GM15510 (cell line): Measurements from ENCODE around the gene PDE9A.

Experiments
- POLR2A ChIP-seq: IDR thresholded peaks from 3 replicates; pipeline ENCODE4 v1.6.1; 2011; ENCODE audit warnings: borderline replicate concordance; ENCODE audit not compliant: insufficient read length; ENCODE audit errors: extremely low read depth

The PDE9A gene

DNA sequence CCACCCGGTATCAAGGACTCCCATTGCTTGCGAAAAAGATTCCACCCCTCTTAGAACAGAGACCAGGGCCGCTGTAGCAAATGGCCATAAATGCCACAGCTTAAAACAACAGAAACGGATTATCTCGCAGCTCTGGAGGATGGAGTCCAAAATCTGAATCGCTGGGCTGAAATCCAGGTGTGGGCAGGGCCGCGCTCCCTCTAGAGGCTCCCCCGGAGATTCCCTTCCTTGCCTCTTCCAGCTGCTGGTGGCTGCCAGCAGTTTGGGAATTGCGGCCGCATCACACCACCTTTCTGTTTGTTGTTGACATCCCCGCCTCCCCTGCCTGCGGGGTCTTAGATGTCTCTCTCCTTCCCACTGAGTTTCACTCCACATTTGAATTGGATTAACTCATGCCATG, 15.6 kb downstream of the PDE9A start:
- no peak for TF ChIP-seq POLR2A

DNA sequence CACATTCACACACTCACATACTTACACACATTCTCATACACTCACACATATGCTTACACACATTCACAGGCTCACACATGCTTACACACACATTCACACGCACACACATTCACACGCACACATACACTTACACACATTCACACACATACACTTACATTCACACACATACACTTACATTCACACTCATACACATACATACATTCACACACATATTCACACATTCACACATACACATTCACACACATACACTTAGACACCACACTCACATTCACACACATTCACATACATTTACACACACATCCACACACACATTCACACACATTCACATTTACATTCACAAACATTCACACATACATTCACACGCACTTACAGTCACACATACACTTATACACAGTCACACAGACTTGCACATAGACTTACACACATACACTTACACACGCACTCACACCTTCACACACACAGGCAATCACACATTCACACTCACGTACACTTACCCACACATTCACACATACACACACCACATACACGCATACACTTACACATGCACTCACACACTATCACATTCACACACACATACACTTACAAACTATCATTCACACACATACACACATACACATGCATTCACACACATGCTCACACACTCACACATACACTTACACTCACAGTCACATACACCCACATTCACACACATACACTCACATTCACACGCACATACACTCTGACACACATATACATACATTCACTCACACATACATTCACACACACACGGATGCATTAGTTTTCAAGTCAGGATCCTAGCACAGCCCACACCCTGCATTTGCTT, 16.8 kb downstream of the PDE9A start:
- no peak for TF ChIP-seq POLR2A

DNA sequence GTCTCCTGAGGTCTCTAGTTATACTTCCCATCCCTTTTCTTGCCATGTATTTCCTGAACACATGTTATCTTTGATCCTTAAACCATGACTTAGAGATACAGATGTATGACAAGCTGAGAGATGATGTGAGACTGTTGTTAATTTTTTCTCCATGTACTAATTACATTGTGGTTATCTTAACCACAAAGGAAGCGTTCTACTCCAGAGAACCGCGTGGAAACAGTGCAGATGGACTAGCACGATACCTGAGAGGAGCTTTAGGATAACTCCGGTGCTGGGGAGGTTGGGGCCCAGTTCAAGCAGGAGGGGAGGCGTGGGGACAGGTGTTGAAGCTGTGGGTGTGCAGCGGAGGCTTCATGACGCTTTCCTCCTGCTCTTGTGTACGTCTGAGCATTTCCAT, 17.5 kb downstream of the PDE9A start:
- TF ChIP-seq POLR2A = no peak

DNA sequence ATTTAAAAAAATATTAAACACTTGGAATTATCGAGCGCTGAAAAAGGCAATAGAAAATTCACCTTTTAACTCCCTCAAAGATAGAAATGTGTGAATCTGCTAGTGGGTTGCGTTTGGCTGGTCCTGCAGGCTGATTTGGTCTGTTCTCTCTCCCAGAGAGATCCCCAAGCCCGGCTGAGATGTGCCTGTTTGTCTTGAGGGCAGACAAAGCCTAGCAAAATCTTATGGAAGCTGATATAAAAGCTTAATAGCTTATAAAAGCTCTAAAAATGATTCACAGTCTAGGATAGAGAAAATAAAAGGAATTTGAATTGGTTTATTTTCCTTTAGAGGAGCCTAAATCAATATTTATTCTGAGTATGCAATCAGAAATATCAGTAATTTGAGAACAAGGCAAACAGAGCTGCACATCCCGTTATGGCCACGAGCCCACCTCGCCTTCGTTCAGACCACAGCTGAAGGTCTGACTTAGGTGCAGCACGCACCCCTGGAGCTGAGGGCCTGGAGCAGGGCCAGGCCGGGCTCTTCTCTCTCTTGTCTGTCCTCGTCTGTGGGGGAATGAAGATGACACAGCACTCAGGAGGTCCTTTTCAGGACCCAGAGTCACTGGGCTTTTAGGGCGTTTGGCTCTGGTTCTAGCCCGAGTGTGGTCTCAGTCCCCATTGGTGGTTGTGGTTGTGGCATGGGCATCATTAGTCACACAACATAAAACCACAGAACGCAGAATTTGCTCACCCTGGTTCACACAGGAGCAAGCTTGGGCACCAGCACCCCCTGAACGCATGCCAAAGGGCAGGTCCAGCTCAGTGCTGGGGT, 18.6 kb downstream of the PDE9A start:
- no peak for TF ChIP-seq POLR2A

DNA sequence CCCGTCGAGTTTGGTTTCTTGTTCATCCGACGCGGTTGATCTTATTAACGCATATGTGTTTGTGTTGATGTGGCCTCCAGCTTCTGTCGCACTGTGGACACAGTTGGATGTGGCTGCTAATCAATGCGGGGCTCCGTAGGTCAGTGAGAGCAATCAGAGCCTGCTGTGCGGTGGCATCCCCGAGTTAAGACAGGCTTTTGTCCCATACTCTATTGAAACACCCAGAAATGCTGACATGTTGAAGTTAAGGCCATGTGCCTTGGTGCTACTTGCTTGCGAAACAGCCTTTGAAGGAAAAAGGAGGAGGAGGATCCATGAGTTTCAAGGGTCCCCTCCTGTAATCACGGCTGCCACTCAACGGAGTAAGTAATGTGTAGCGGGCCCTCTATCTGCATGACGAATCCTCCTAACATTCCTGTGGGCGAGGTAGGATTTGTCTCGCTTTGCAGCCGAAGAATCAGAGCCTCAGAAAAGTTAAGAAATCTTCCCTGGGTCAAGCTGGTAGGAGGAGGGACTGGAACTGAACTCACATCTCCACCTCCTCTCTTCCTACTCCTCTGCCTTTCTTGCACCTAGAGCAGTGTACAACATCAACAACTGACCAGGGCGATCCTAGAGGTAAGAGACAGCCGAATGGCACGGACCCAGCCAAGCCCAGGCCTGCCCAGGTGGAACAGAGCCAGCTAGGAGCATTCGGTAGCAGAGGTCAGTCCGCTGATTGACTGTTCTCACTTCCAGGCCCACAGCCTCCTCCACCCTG, 19.5 kb downstream of the PDE9A start:
- TF ChIP-seq POLR2A = no peak

DNA sequence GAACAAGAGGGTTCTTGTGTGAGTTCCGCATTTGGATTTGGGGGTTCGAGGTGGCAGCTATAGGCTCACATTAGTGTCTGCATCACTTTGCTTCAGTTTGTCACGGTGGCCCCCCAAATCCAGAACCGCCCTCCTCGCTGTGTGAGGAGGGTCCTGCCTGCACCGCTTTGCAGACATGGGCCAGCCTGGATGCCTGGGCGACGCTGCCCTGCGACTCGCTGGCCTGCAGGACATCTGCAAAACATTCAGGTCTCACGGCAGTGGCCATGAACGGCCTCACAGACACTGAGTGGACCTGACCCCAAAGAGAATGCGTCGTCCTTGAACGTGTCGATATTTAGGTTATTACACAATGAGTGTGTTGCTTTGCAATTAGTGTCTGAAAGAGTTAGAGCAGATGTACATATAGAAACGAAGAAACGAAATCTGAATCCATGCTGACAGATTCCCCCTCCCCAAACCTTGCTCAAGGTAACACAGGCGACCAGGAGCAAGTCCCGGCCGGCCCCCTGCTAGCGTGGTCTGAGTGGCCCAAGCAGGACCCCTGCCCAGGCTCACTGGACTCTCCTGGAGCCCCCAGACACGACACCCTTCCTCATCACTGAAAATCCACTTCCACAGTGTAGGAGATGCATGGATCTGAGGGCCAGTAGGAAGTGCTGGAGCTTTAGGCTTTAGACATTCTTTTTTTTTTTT, 20.4 kb downstream of the PDE9A start:
- TF ChIP-seq POLR2A = no peak

DNA sequence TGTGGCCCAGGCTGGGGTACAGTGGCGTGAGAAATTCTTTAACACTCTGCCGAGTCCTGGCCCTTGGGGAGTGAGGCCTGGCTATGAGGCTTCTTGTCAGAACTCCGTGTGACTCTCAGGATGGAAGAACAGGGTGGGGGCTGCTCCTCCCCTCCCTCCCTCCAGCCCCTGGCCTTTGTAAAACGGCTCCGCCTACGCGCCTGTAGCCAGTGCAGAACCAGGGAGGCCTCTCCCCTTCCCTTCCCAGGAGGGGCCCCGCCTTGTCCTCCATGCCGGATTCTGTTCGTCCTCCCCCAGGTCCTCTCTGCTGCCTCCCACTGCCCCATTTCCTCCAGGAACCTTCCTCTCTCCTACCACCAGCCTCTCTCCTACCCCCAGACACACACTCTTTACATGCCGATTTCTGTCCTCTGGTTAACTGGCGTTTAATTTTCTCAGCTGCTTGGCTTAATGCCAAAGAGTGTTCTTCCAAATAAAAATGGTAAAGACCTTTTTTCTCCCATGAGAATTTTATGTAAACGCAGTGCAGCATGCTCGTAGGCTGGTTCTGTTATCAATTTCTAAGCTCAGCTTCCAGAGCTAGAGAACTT, 21.0 kb downstream of the PDE9A start:
- no peak for TF ChIP-seq POLR2A

DNA sequence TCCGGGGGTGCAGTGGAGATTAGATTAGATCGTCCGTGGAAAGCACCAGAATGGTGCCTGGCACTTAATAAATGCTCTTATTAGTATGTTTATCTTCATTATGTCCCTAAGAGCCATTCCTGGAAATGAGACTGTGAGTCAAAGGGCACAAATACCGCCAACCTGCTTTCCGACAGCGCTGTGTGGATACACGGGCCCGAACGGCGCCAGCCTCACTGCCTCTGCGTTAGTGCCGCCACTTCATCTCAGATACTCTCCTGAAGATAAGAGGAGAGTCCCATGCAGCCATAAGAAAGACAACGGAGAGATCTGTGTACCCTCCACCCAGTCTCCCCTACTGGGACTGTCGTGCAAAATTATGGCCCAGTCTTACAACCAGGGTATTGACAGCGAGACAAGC, 22.0 kb downstream of the PDE9A start:
- no peak for TF ChIP-seq POLR2A

DNA sequence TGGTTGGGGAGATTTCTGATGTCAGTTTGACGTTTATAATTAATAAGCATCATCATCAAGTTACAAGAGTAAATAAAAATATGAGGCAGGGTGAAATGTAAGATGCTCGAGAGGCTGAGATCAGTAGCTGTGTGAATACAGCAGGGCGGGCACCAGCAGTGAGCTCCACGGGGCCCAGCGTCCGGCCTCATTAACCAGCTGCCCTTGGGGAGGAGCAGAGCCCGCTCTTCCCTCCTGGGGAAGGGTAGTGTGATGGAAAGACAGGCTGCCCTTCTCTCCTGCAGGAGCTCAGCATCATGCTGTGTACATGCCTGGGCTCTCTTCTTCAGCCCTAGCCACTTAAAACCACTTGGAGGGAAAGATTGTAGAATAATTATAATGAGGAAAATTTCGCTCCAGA, 23.4 kb downstream of the PDE9A start:
- no peak for TF ChIP-seq POLR2A

DNA sequence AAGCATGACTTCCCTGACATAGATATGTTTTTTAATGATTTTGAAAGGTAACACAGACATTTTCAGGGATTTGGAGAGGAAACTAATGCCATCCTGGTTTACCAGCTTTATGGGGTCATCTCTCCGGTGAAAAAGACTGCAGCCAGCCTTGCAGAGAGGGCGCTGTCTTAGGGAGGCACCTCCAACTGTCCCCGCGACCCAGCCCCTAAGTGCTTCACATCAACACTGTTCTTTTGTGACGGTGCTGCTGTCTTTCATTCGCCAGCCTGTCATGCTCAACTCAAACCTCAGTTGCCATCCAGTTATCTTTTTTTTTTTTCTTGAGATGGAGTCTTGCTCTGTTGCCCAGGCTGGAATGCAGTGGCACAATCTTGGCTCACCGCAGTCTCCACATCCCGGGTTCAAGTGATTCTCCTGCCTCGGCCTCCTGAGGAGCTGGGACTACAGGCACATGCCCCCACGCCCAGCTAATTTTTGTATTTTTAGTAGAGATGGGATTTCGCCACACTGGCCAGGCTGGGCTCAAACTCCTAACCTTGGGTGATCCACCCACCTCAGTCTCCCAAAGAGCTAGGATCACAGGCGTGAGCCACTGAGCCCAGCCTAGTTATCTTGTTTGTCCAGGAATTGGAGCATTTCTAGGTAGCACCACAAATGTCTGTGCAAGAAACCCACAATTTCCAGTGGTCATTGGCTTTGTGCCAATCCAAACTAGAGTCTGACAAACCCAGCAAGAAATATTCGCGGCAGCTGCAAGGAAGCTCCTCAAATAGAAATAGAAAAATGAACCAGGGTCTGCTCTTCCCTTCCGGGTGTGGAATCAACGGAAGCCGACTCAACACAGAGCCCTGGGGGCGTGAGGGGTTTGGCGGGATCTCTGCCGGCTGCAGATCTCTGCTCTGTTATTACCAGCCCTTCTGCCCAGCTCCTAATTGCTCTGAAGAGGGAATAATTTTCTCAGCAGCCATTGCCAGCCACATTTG, 24.2 kb downstream of the PDE9A start:
- TF ChIP-seq POLR2A = no peak

DNA sequence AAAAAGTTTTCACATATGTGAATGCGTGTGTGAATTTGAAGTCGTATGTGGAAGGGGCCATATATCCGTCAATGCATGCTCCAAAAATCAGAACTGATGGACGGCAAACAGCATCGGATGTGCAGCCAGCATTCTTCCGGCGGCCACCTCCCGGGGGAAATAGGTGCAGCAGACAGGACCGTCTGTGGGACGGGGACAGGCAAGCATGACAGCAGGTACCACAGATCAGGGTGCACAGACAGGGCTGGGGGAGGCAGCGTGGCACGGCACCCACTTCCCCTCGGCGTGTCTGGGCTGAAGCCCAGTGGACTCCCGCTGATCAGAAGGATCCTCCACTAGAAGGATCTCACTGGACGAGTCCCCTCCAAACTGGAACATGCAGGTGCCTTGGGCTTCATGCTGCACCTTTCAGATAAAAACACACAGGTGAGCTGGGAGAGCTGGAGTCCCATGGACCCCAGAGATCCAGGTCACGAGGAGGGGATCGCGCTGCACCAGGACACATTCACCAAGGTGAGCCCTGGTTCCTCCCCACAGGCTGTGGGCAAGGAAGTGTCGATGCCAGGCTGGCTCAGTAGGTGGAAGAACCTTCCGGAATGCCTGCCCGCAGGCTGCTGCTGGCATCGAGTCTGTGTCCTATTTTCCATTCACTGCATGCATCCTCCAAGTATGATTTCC, 25.3 kb downstream of the PDE9A start:
- no peak for TF ChIP-seq POLR2A

DNA sequence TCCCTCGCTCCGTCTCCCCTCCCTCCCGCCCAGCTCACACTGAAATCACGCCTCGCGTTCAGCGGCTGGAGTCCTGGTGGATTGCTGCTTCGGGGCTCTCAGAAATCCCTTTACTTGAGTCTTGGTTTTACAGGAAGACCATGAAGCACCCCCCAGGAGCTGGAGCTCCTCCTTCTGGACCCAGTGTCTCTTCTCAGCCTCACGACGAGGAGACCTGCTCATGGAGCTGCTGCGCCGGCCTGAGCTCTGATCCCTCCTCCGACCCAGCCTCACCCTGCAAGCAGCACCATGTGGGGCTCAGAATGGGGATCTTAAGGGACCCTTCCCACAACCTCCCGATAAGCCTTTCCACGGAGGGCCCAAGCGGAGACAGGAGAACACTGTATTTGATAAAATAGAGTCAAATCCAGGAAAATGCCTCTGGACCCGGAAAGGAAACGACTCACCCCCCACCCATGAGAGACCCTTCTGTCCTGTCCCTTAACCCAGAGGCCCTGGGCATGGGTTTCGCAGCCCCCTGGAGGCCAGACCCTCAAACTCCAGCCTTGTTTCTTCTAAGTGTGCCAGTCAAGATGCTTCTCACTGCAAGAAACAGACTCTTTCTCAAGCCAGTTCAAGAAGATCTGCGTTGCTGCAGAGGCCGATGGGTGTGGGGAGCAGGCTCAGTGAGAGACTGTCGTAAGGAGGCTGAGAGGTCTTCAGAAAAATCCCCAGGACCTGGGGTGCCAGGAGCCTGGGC, 26.1 kb downstream of the PDE9A start:
- no peak for TF ChIP-seq POLR2A

DNA sequence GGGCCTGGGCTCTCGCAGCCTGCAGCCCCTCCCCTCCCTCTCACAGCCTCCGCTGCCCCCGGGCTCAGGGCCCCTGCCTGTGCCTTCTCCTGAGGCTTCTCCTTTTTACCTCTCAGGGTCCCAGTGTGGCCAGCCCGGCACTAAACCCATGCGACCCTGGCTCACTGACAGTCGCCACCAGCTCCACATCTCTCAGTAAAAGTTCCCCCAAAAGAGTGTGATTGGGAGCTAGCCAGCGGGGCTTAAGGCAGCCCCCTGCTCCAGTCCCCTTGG, 26.6 kb downstream of the PDE9A start:
- no peak for TF ChIP-seq POLR2A

DNA sequence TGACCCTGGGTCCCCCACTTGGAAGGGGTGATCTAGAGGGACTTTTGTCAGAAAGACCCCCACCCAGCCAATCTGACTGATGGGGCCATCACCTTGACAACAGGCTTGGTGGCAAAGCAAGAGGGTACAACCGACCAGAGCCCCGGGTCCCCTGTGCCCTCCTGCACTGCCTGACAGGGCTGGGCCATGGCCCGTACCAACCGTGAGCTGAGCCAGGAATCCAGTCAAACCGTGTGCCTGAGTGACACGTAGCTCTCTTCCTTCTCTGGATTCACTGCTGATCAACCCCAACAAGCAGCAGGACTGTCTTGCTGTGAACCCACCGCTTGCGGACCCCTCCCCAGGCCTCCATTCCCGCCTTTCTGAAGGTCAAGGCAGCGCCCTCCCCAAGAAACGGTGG, 27.0 kb downstream of the PDE9A start:
- no peak for TF ChIP-seq POLR2A
